ENCODE data around the gene TECTA.

Gene TECTA

GRCh38 chr11:121100943-121101342 is at the start of gene TECTA:
Gene TECTA, plus strand, starts transcription at chr11:121101243. Its CDS starts 1,423 bp downstream, at chr11:121102666.
- DNase-seq (ENCODE audit: low read depth, low spot score): no peak

- no peak for DNase-seq (ENCODE audit: low read depth, low spot score)
These were observed 47.8 kb upstream of the TECTA start for GRCh38 chr11:121053244-121053643.

- DNase-seq (ENCODE audit: low read depth, low spot score): no peak
These were observed 46.8 kb upstream of the TECTA start for GRCh38 chr11:121054266-121054665.

- no peak for DNase-seq (ENCODE audit: low read depth, low spot score)
These were observed 46.0 kb upstream of the TECTA start for GRCh38 chr11:121055076-121055475.

- DNase-seq (ENCODE audit: low read depth, low spot score): no peak
These were observed 43.1 kb upstream of the TECTA start for GRCh38 chr11:121057922-121058321.

- DNase-seq (ENCODE audit: low read depth, low spot score): no peak
These were observed 42.1 kb upstream of the TECTA start for GRCh38 chr11:121058941-121059340.

- DNase-seq (ENCODE audit: low read depth, low spot score): no peak
These were observed 41.4 kb upstream of the TECTA start for GRCh38 chr11:121059605-121060004.

GRCh38 chr11:121063728-121064127 is 37.3 kb upstream of the TECTA start:
- no peak for DNase-seq (ENCODE audit: low read depth, low spot score)

- no peak for DNase-seq (ENCODE audit: low read depth, low spot score)
These were observed 34.4 kb upstream of the TECTA start for GRCh38 chr11:121066623-121067022.

- DNase-seq (ENCODE audit: low read depth, low spot score): no peak
These were observed 34.0 kb upstream of the TECTA start for GRCh38 chr11:121067026-121067425.

GRCh38 chr11:121067453-121067852 is 33.6 kb upstream of the TECTA start:
- DNase-seq (ENCODE audit: low read depth, low spot score): no peak

GRCh38 chr11:121067962-121068647 is 32.9 kb upstream of the TECTA start:
- no peak for DNase-seq (ENCODE audit: low read depth, low spot score)

GRCh38 chr11:121068787-121069186 is 32.3 kb upstream of the TECTA start:
- DNase-seq (ENCODE audit: low read depth, low spot score): no peak

- DNase-seq (ENCODE audit: low read depth, low spot score): no peak
These were observed 29.8 kb upstream of the TECTA start for GRCh38 chr11:121070951-121071845.

- no peak for DNase-seq (ENCODE audit: low read depth, low spot score)
These were observed 29.1 kb upstream of the TECTA start for GRCh38 chr11:121071846-121072450.

GRCh38 chr11:121081321-121081720 is 19.7 kb upstream of the TECTA start:
- no peak for DNase-seq (ENCODE audit: low read depth, low spot score)

GRCh38 chr11:121082219-121082618 is 18.8 kb upstream of the TECTA start:
- DNase-seq (ENCODE audit: low read depth, low spot score): no peak

- no peak for DNase-seq (ENCODE audit: low read depth, low spot score)
These were observed 18.4 kb upstream of the TECTA start for GRCh38 chr11:121082670-121083069.

GRCh38 chr11:121086866-121087265 is 14.2 kb upstream of the TECTA start:
- DNase-seq (ENCODE audit: low read depth, low spot score): no peak

- DNase-seq (ENCODE audit: low read depth, low spot score): no peak
These were observed 11.5 kb upstream of the TECTA start for GRCh38 chr11:121089566-121089965.

- DNase-seq (ENCODE audit: low read depth, low spot score): no peak
These were observed 10.8 kb upstream of the TECTA start for GRCh38 chr11:121090145-121090721.

- no peak for DNase-seq (ENCODE audit: low read depth, low spot score)
These were observed 9.4 kb upstream of the TECTA start for GRCh38 chr11:121091492-121092152.
